ENCODE measurements around the gene RAB8B.

- TF ChIP-seq CREB3 (CRISPR knock-in tag; IDR thresholded peaks at IDR 0.05), result no peak
- TF ChIP-seq ZNF10 (CRISPR knock-in tag; IDR thresholded peaks at IDR 0.05; ENCODE audit: borderline replicate concordance, low read depth), result no peak
- no peak for TF ChIP-seq DPF2 (CRISPR knock-in tag; IDR thresholded peaks at IDR 0.05; ENCODE audit: borderline replicate concordance, low read depth)
- TF ChIP-seq KDM5B (CRISPR knock-in tag; IDR thresholded peaks at IDR 0.05; ENCODE audit: borderline replicate concordance), result no peak
- TF ChIP-seq GTF2F1 (IDR thresholded peaks at IDR 0.05; ENCODE audit: low read length), result no peak
- no peak for TF ChIP-seq GABPA (IDR thresholded peaks at IDR 0.05; ENCODE audit: low read depth, low read length)
- no peak for TF ChIP-seq GABPA (CRISPR knock-in tag; IDR thresholded peaks at IDR 0.05; ENCODE audit: low read depth)
- TF ChIP-seq NCOA5 (CRISPR knock-in tag; IDR thresholded peaks at IDR 0.05), result no peak
- no peak for TF ChIP-seq FOXP4 (CRISPR knock-in tag; IDR thresholded peaks at IDR 0.05)
- no peak for TF ChIP-seq ZNF407 (CRISPR knock-in tag; IDR thresholded peaks at IDR 0.05; ENCODE audit: not compliant biosample characterization)
- TF ChIP-seq ONECUT2 (CRISPR knock-in tag; IDR thresholded peaks at IDR 0.05), result no peak
- TF ChIP-seq SALL2 (CRISPR knock-in tag; IDR thresholded peaks at IDR 0.05), result no peak
These were observed 14.2 kb downstream of the RAB8B start for GRCh38 chr15:63203451-63204090.

Measured in HepG2 (cell line).